Measurements from ENCODE around the gene XAF1.
"Not testable (repeated sequence)": the region's sequence is repeated elsewhere in the genome, so short reads cannot be mapped to it uniquely, and the experiment has no call there.

The XAF1 gene

GRCh38 chr17:6800422-6801027 is 44.7 kb downstream of the XAF1 start:
- no peak for DNase-seq (ENCODE audit: low spot score)

- no peak for DNase-seq (ENCODE audit: low spot score)
Observed at GRCh38 chr17:6811510-6811909, 55.7 kb downstream of the XAF1 start.

- DNase-seq (ENCODE audit: low spot score), result no peak
Observed at GRCh38 chr17:6812295-6812694, 56.4 kb downstream of the XAF1 start.

- no peak for DNase-seq (ENCODE audit: low spot score)
Observed at GRCh38 chr17:6815775-6816174, 59.9 kb downstream of the XAF1 start.

- not testable (repeated sequence) for DNase-seq (ENCODE audit: low spot score)
Observed at GRCh38 chr17:6816368-6816767, 60.5 kb downstream of the XAF1 start.

GRCh38 chr17:6818938-6819337 is 63.1 kb downstream of the XAF1 start:
- DNase-seq (ENCODE audit: low spot score), result no peak

GRCh38 chr17:6823011-6823442 is 67.2 kb downstream of the XAF1 start:
- no peak for DNase-seq (ENCODE audit: low spot score)

Data from hematopoietic multipotent progenitor cell treated with erythropoietin and hydrocortisone succinate and interleukin-3 and kit ligand, for 15 days (in vitro differentiated cells).